Stimulated activated CD8-positive, alpha-beta memory T cell treated with anti-CD3 and anti-CD28 coated beads, Interleukin-2, amount 100 ng/mL, for 1 hour (primary cell): ENCODE data around the gene CHMP3.
A peak's percentile ranks its signal among the peaks of the same experiment; 100 is the strongest.
"Not testable (repeated sequence)": the region's sequence is repeated elsewhere in the genome, so short reads cannot be mapped to it uniquely, and the experiment has no call there.

Experiments used
- DNase-seq, 2 donors: peaks; one replicate each; pipeline ENCODE4 v3.0.0-alpha.2; 2020; ENCODE audit warnings: low read depth in 2 of 2

Gene CHMP3

GRCh38 chr2:86549963-86550725 lies 13.1 kb downstream of the CHMP3 start:
- DNase-seq: not testable (repeated sequence)

GRCh38 chr2:86549440-86549839 lies 13.8 kb downstream of the CHMP3 start:
- DNase-seq: not testable (repeated sequence)

GRCh38 chr2:86548913-86549396 lies 14.3 kb downstream of the CHMP3 start:
- DNase-seq: not testable (repeated sequence)

GRCh38 chr2:86548165-86548912 lies 14.9 kb downstream of the CHMP3 start:
- not testable (repeated sequence) for DNase-seq

- DNase-seq: not testable (repeated sequence)
Observed at GRCh38 chr2:86545296-86545924, 17.8 kb downstream of the CHMP3 start.

GRCh38 chr2:86544278-86545099 lies 18.8 kb downstream of the CHMP3 start:
- DNase-seq: not testable (repeated sequence)

- no peak for DNase-seq
Observed at GRCh38 chr2:86543793-86544192, 19.4 kb downstream of the CHMP3 start.

- no peak for DNase-seq
Observed at GRCh38 chr2:86543335-86543734, 19.9 kb downstream of the CHMP3 start.

GRCh38 chr2:86542814-86543213 lies 20.4 kb downstream of the CHMP3 start:
- DNase-seq: no peak

GRCh38 chr2:86541334-86541733 lies 21.9 kb downstream of the CHMP3 start:
- no peak for DNase-seq

- DNase-seq: no peak
Observed at GRCh38 chr2:86533589-86533988, 29.7 kb downstream of the CHMP3 start.

- no peak for DNase-seq
Observed at GRCh38 chr2:86525421-86526340, 37.6 kb downstream of the CHMP3 start.

- DNase-seq: no peak
Observed at GRCh38 chr2:86523491-86523890, 39.8 kb downstream of the CHMP3 start.

- DNase-seq: no peak
Observed at GRCh38 chr2:86522711-86523110, 40.5 kb downstream of the CHMP3 start.

GRCh38 chr2:86521922-86522321 lies 41.3 kb downstream of the CHMP3 start:
- DNase-seq: no peak

GRCh38 chr2:86520153-86520552 lies 43.1 kb downstream of the CHMP3 start:
- no peak for DNase-seq

- no peak for DNase-seq
Observed at GRCh38 chr2:86519349-86519748, 43.9 kb downstream of the CHMP3 start.

GRCh38 chr2:86518481-86518880 lies 44.8 kb downstream of the CHMP3 start:
- peak in 1 of 2 donors; percentile 8 for DNase-seq

GRCh38 chr2:86513948-86514660 lies 49.1 kb downstream of the CHMP3 start:
- no peak for DNase-seq

- DNase-seq: no peak
Observed at GRCh38 chr2:86512892-86513291, 50.4 kb downstream of the CHMP3 start.
